Upper lobe of right lung (tissue), 1 donor: ENCODE results near the gene ERP44. TPM values are rescaled to one million over a fixed set of nuclear protein-coding genes. Genes with fewer than 3 reads are reported as not detected.

Source experiments
- ATAC-seq: fragments of 200-7000 bp; cut with Tn5 transposase; one replicate; pipeline ENCODE4 v1.9.1; 2020; ENCODE audit warnings: mild to moderate bottlenecking, moderate library complexity
- DNase-seq: peaks from one replicate; pipeline ENCODE4 v3.0.0-alpha.2; 2020
- H3K27ac ChIP-seq: fragments of 200-600 bp; one replicate; pipeline ENCODE4 v1.8.0; 2022
- H3K27me3 ChIP-seq: fragments of 200-600 bp; one replicate; pipeline ENCODE4 v1.8.0; 2022; ENCODE audit warnings: mild to moderate bottlenecking
- H3K36me3 ChIP-seq: fragments of 200-600 bp; one replicate; pipeline ENCODE4 v1.8.0; 2022
- H3K4me1 ChIP-seq: fragments of 200-600 bp; one replicate; pipeline ENCODE4 v1.8.0; 2022
- H3K4me3 ChIP-seq: fragments of 200-600 bp; one replicate; pipeline ENCODE4 v1.8.0; 2022; ENCODE audit warnings: mild to moderate bottlenecking
- H3K9me3 ChIP-seq: fragments of 200-600 bp; one replicate; pipeline ENCODE4 v1.8.0; 2022
- CTCF ChIP-seq: fragments of 200-600 bp; IDR thresholded peaks from one replicate; pipeline ENCODE4 v1.8.0; 2022; ENCODE audit warnings: antibody characterized with exemption
- intact Hi-C: fragments of 100-400 bp; cut with DNase I; formaldehyde crosslinking; loops from one replicate; pipeline ENCODE4 v1.11.0; 2022
- total RNA-seq: library from RNA; stranded (reverse); fragmentation: NEBNext Ultra II Directional; extraction: Animal tissue kit (Norgen Biotek cat#: 25700); gene quantifications from one replicate; pipeline ENCODE4 v1.2.1, GENCODE V29; 2021
- donor health status: DM: no; HTN: yes; CAD: no; lungs with severe emphysema.

The ERP44 gene
- total RNA-seq, 1 donor from 2014 or later, result 27.0 TPM

- intact Hi-C loops, result no loop called here
- H3K27ac ChIP-seq, result no peak overlapping the region
- no peak for TF ChIP-seq CTCF
- peaks cover 12% of the 10 kb centered on the region for H3K36me3 ChIP-seq
- DNase-seq (no peak), ATAC-seq (no peak)
- no peak overlapping the region for H3K4me3 ChIP-seq
- H3K4me1 ChIP-seq, result no peaks in the 10 kb centered on the region
- no peaks in the 10 kb centered on the region for H3K9me3 ChIP-seq
- H3K27me3 ChIP-seq, result no peaks in the 10 kb centered on the region
These were observed 112.2 kb downstream of the ERP44 start for GRCh38 chr9:99986642-99987041.

GRCh38 chr9:99980598-99980997 lies 118.2 kb downstream of the ERP44 start:
- no peak for ATAC-seq
- no peak for TF ChIP-seq CTCF
- peaks cover 17% of the 10 kb centered on the region for H3K36me3 ChIP-seq
- H3K4me3 ChIP-seq, result no peak overlapping the region
- H3K27me3 ChIP-seq, result no peaks in the 10 kb centered on the region
- DNase-seq, result no peak
- intact Hi-C loops, result no loop called here
- no peaks in the 10 kb centered on the region for H3K4me1 ChIP-seq
- no peaks in the 10 kb centered on the region for H3K9me3 ChIP-seq
- no peak overlapping the region for H3K27ac ChIP-seq

- Histone ChIP-seq H3K27ac (no peak overlapping the region), H3K27me3 (no peaks in the 10 kb centered on the region), H3K36me3 (peaks cover 17% of the 10 kb centered on the region), H3K9me3 (no peaks in the 10 kb centered on the region), H3K4me3 (no peak overlapping the region), H3K4me1 (no peaks in the 10 kb centered on the region)
- intact Hi-C loops, result no loop called here
- ATAC-seq (no peak), DNase-seq (no peak)
- TF ChIP-seq CTCF, result no peak
These were observed 120.6 kb downstream of the ERP44 start for GRCh38 chr9:99978221-99978620.

GRCh38 chr9:99977033-99977792 lies 121.6 kb downstream of the ERP44 start:
- ATAC-seq, result no peak
- no peaks in the 10 kb centered on the region for H3K9me3 ChIP-seq
- peaks cover 8% of the 10 kb centered on the region for H3K36me3 ChIP-seq
- intact Hi-C loops, result no loop called here
- H3K27me3 ChIP-seq, result no peaks in the 10 kb centered on the region
- H3K4me1 ChIP-seq, result no peaks in the 10 kb centered on the region
- TF ChIP-seq CTCF, result no peak
- H3K4me3 ChIP-seq, result no peak overlapping the region
- no peak for DNase-seq
- no peak overlapping the region for H3K27ac ChIP-seq

- Histone ChIP-seq H3K4me1 (no peaks in the 10 kb centered on the region), H3K27me3 (no peaks in the 10 kb centered on the region), H3K27ac (no peak overlapping the region), H3K9me3 (no peaks in the 10 kb centered on the region), H3K36me3 (peaks cover 20% of the 10 kb centered on the region), H3K4me3 (no peak overlapping the region)
- TF ChIP-seq CTCF, result no peak
- no peak for DNase-seq
- no peak for ATAC-seq
- intact Hi-C loops, result no loop called here
These were observed 125.3 kb downstream of the ERP44 start for GRCh38 chr9:99973455-99973854.
